PFSK-1 (cell line): Measurements from ENCODE around the gene USHBP1.

Experiments
- FOXP2 ChIP-seq: optimal IDR thresholded peaks from 2 replicates; pipeline ENCODE3; 2011; ENCODE audit warnings: borderline replicate concordance, control low read depth, inconsistent platforms; ENCODE audit not compliant: insufficient read depth; ENCODE audit errors: extremely low read length, extremely low read depth
- POLR2AphosphoS5 ChIP-seq: IDR thresholded peaks from 2 replicates; pipeline ENCODE4 v1.6.1; 2012; ENCODE audit warnings: low read depth, mild to moderate bottlenecking, control low read depth, low read length, moderate library complexity
- SIN3A ChIP-seq: IDR thresholded peaks from 2 replicates; pipeline ENCODE4 v1.6.1; 2012; ENCODE audit warnings: mild to moderate bottlenecking, low read length, moderate library complexity, borderline replicate concordance; ENCODE audit not compliant: insufficient read depth
- TAF1 ChIP-seq: IDR thresholded peaks from 2 replicates; pipeline ENCODE4 v1.6.1; 2012; ENCODE audit warnings: low read length, control low read depth, borderline replicate concordance; ENCODE audit not compliant: insufficient read depth
- TF ChIP-seq, protein P1 (sequence below), 2 experiments: IDR thresholded peaks; 2 replicates each; pipeline versions ENCODE4 v1.6.1 to v1.8.0; 2011 to 2012; ENCODE audit warnings: low read depth in 2 of 2, low read length in 2 of 2, control low read depth in 1 of 2, inconsistent platforms in 1 of 2, mild to moderate bottlenecking in 1 of 2, moderate library complexity in 1 of 2; ENCODE audit not compliant: insufficient read depth in 1 of 2

The USHBP1 gene

DNA sequence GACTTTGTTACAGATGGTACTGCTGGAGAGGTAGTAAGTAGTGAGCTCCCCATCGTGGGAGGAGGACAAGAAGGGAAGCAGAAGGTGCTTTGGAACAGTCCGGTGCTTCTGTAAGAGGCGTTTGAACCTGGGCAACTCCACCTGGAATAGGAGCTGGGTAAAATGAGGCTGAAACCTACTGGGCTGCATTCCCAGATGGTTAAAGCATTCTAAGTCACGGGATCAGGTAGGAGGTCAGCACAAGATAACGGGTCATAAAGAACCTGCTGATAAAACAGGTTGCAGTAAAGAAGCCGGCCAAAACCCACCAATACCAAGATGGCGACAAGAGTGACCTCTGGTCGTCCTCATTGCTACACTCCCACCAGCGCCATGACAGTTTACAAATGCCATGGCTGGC is 22.2 kb upstream of the USHBP1 start:
- no peak for TF ChIP-seq SIN3A
- TF ChIP-seq FOXP2: no peak
- TF ChIP-seq POLR2AphosphoS5: no peak
- TF ChIP-seq, protein P1, sequence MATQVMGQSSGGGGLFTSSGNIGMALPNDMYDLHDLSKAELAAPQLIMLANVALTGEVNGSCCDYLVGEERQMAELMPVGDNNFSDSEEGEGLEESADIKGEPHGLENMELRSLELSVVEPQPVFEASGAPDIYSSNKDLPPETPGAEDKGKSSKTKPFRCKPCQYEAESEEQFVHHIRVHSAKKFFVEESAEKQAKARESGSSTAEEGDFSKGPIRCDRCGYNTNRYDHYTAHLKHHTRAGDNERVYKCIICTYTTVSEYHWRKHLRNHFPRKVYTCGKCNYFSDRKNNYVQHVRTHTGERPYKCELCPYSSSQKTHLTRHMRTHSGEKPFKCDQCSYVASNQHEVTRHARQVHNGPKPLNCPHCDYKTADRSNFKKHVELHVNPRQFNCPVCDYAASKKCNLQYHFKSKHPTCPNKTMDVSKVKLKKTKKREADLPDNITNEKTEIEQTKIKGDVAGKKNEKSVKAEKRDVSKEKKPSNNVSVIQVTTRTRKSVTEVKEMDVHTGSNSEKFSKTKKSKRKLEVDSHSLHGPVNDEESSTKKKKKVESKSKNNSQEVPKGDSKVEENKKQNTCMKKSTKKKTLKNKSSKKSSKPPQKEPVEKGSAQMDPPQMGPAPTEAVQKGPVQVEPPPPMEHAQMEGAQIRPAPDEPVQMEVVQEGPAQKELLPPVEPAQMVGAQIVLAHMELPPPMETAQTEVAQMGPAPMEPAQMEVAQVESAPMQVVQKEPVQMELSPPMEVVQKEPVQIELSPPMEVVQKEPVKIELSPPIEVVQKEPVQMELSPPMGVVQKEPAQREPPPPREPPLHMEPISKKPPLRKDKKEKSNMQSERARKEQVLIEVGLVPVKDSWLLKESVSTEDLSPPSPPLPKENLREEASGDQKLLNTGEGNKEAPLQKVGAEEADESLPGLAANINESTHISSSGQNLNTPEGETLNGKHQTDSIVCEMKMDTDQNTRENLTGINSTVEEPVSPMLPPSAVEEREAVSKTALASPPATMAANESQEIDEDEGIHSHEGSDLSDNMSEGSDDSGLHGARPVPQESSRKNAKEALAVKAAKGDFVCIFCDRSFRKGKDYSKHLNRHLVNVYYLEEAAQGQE (IDR thresholded peaks at IDR 0.05; ENCODE audit: insufficient read depth in 1 of 2, low read depth in 2 of 2, low read length in 2 of 2): no peak
- no peak for TF ChIP-seq TAF1

- TF ChIP-seq POLR2AphosphoS5: no peak
- TF ChIP-seq, protein P1 (IDR thresholded peaks at IDR 0.05; ENCODE audit: insufficient read depth in 1 of 2, low read depth in 2 of 2, low read length in 2 of 2): no peak
- TF ChIP-seq FOXP2: no peak
- no peak for TF ChIP-seq TAF1
- no peak for TF ChIP-seq SIN3A
Observed at GRCh38 chr19:17286263-17286662, 21.7 kb upstream of the USHBP1 start.

GRCh38 chr19:17285415-17286135 is 21.0 kb upstream of the USHBP1 start:
- TF ChIP-seq, protein P1 (IDR thresholded peaks at IDR 0.05; ENCODE audit: insufficient read depth in 1 of 2, low read depth in 2 of 2, low read length in 2 of 2): no peak
- no peak for TF ChIP-seq POLR2AphosphoS5
- no peak for TF ChIP-seq TAF1
- no peak for TF ChIP-seq SIN3A
- no peak for TF ChIP-seq FOXP2

DNA sequence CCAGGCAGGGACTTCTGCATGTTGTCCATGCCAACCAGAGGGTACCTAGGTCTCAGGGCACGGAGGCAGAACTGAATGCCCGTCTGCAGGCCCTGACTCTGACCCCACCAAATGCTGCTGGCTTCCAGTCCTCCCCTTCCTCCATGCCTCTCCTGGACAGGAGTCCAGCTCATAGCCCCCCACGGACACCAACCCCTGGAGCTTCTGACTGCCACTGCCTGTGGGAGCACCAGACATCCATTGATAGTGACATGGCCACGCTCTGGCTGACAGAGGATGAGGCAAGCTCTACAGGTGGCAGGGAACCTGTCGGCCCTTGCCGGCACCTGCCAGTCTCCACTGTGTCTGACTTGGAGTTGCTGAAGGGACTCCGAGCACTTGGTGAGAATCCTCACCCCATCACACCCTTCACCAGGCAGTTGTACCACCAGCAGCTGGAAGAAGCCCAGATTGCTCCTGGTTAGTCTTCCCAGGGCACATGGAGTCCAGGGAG is 19.0 kb upstream of the USHBP1 start:
- TF ChIP-seq, protein P1 (IDR thresholded peaks at IDR 0.05; ENCODE audit: insufficient read depth in 1 of 2, low read depth in 2 of 2, low read length in 2 of 2): no peak
- TF ChIP-seq FOXP2 (no peak), SIN3A (no peak), POLR2AphosphoS5 (no peak), TAF1 (no peak)
